SK-N-SH (cell line): ENCODE data around the gene HELQ.

Experiments used
- CTCF ChIP-seq: fragments of 200-600 bp; sonication (generic); IDR thresholded peaks from 2 replicates; pipeline ENCODE4 v1.6.1; 2017; ENCODE audit warnings: antibody characterized with exemption, mild to moderate bottlenecking, moderate library complexity
- GABPA ChIP-seq: IDR thresholded peaks from 2 replicates; pipeline ENCODE4 v1.4.0; 2012; ENCODE audit warnings: low read depth, mild to moderate bottlenecking
- GATA2 ChIP-seq: sonication (generic); formaldehyde crosslinking; IDR thresholded peaks from 2 replicates; pipeline ENCODE4 v1.5.0; 2020; ENCODE audit warnings: mild to moderate bottlenecking, missing genetic modification reagents
- JUND ChIP-seq: IDR thresholded peaks from 2 replicates; pipeline ENCODE4 v1.4.0; 2012
- POLR2AphosphoS5 ChIP-seq: IDR thresholded peaks from 2 replicates; pipeline ENCODE4 v1.6.1; 2012; ENCODE audit warnings: low read depth, low read length
- RAD21 ChIP-seq: IDR thresholded peaks from 2 replicates; pipeline ENCODE4 v1.6.1; 2012; ENCODE audit warnings: mild to moderate bottlenecking, low read length
- REST ChIP-seq: IDR thresholded peaks from 2 replicates; pipeline ENCODE4 v1.6.1; 2012; ENCODE audit warnings: mild to moderate bottlenecking, low read depth, low read length, moderate library complexity
- TCF12 ChIP-seq: IDR thresholded peaks from 2 replicates; pipeline ENCODE4 v1.4.0; 2012
- TEAD4 ChIP-seq: IDR thresholded peaks from 2 replicates; pipeline ENCODE4 v1.4.0; 2012; ENCODE audit warnings: mild to moderate bottlenecking, borderline replicate concordance; ENCODE audit not compliant: insufficient read depth

DNA sequence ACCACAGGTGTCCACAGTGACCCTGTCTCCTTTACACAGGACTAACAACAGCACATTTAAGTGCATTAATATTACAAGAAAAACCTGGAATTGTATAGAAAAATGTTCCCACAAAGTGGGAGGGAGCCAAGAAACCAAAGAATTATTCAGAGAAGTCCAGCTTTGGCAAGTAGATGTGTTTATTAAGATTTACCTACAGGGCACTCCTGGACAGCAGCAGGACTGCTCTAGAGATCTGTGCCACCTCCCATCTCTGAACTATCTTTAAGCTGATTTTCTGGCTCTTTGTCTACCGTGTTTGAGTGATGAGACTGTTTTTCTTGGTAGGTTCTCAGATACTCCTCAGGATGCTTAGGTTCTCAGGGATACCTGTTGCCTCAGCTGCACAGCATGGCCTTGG, 82.7 kb downstream of the HELQ start:
- TF ChIP-seq CTCF (no peak), RAD21 (no peak), POLR2AphosphoS5 (no peak), JUND (no peak), TEAD4 (no peak), REST (no peak), TCF12 (no peak), GATA2 (CRISPR knock-in tag) (no peak), GABPA (no peak)
